SK-N-MC (cell line): ENCODE measurements around the gene EFNA3.

Experiments used
- DNase-seq: peaks from one replicate; pipeline ENCODE4 v3.0.0-alpha.2; 2011; ENCODE audit warnings: low read depth, low spot score
- H3K27ac ChIP-seq: fragments of 200-600 bp; sonication (generic); 2 replicates; pipeline ENCODE4 v1.5.1; 2016; ENCODE audit warnings: mixed run types
- H3K36me3 ChIP-seq: fragments of 200-600 bp; sonication (generic); 2 replicates; pipeline ENCODE4 v1.6.1; 2017; ENCODE audit warnings: antibody characterized with exemption, low read length, mixed read lengths; ENCODE audit not compliant: insufficient read depth
- H3K4me3 ChIP-seq: fragments of 200-600 bp; sonication (generic); 2 replicates; pipeline ENCODE4 v1.5.1; 2016
- H3K9ac ChIP-seq: fragments of 200-600 bp; sonication (generic); 2 replicates; pipeline ENCODE4 v1.8.0; 2017; ENCODE audit warnings: mixed run types, mixed read lengths; ENCODE audit not compliant: insufficient read length
- H3K9me3 ChIP-seq: fragments of 200-600 bp; sonication (generic); 2 replicates; pipeline ENCODE4 v1.6.1; 2017; ENCODE audit warnings: low read depth, mild to moderate bottlenecking, antibody characterized with exemption, low read length, moderate library complexity, mixed read lengths
- EZH2 ChIP-seq: fragments of 200-600 bp; sonication (generic); IDR thresholded peaks from one replicate; pipeline ENCODE4 v1.6.1; 2017; ENCODE audit warnings: antibody characterized with exemption
- FOXP2 ChIP-seq: optimal IDR thresholded peaks from 2 replicates; pipeline ENCODE3; 2011; ENCODE audit warnings: mild to moderate bottlenecking, moderate library complexity; ENCODE audit not compliant: insufficient read depth; ENCODE audit errors: extremely low read length, control extremely low read depth
- POLR2AphosphoS5 ChIP-seq: IDR thresholded peaks from 2 replicates; pipeline ENCODE4 v1.6.1; 2012; ENCODE audit warnings: mild to moderate bottlenecking, low read depth, low read length, borderline replicate concordance

Gene EFNA3

GRCh38 chr1:155052439-155053395 is 25.9 kb upstream of the EFNA3 start:
- no peaks in the 10 kb centered on the region for H3K36me3 ChIP-seq
- no peaks in the 10 kb centered on the region for H3K9me3 ChIP-seq
- no peak for DNase-seq
- H3K4me3 ChIP-seq: peak overlapping the region; percentile 97
- no peak overlapping the region for H3K27ac ChIP-seq
- peak overlapping the region; percentile 75 for H3K9ac ChIP-seq
- TF ChIP-seq EZH2 (no peak), FOXP2 (no peak), POLR2AphosphoS5 (no peak)

- TF ChIP-seq FOXP2 (no peak), POLR2AphosphoS5 (no peak), EZH2 (no peak)
- DNase-seq: no peak
- no peak overlapping the region for H3K4me3 ChIP-seq
- H3K36me3 ChIP-seq: no peaks in the 10 kb centered on the region
- H3K9ac ChIP-seq: no peak overlapping the region
- H3K27ac ChIP-seq: no peak overlapping the region
- no peaks in the 10 kb centered on the region for H3K9me3 ChIP-seq
Measured at GRCh38 chr1:155053531-155054105, 25.0 kb upstream of the EFNA3 start.

- no peak for DNase-seq
- H3K9ac ChIP-seq: no peak overlapping the region
- TF ChIP-seq POLR2AphosphoS5 (no peak), FOXP2 (no peak), EZH2 (no peak)
- H3K36me3 ChIP-seq: no peaks in the 10 kb centered on the region
- H3K9me3 ChIP-seq: no peaks in the 10 kb centered on the region
- no peak overlapping the region for H3K27ac ChIP-seq
- H3K4me3 ChIP-seq: no peak overlapping the region
Measured at GRCh38 chr1:155057104-155057503, 21.5 kb upstream of the EFNA3 start.

- Histone ChIP-seq H3K4me3 (no peak overlapping the region), H3K36me3 (no peaks in the 10 kb centered on the region), H3K9me3 (no peaks in the 10 kb centered on the region), H3K9ac (no peak overlapping the region), H3K27ac (no peak overlapping the region)
- DNase-seq: no peak
- TF ChIP-seq EZH2 (no peak), FOXP2 (no peak), POLR2AphosphoS5 (no peak)
Measured at GRCh38 chr1:155057788-155058211, 20.8 kb upstream of the EFNA3 start.

GRCh38 chr1:155060736-155061135 is 17.9 kb upstream of the EFNA3 start:
- no peak overlapping the region for H3K27ac ChIP-seq
- DNase-seq: no peak
- no peaks in the 10 kb centered on the region for H3K36me3 ChIP-seq
- H3K4me3 ChIP-seq: no peak overlapping the region
- no peak overlapping the region for H3K9ac ChIP-seq
- H3K9me3 ChIP-seq: no peaks in the 10 kb centered on the region
- no peak for TF ChIP-seq FOXP2
- TF ChIP-seq EZH2: no peak
- TF ChIP-seq POLR2AphosphoS5: no peak

GRCh38 chr1:155061381-155062150 is 17.1 kb upstream of the EFNA3 start:
- Histone ChIP-seq H3K4me3 (no peak overlapping the region), H3K27ac (no peak overlapping the region)

GRCh38 chr1:155062151-155062686 is 16.4 kb upstream of the EFNA3 start:
- TF ChIP-seq EZH2 (no peak), FOXP2 (no peak), POLR2AphosphoS5 (no peak)
- Histone ChIP-seq H3K36me3 (peaks cover 11% of the 10 kb centered on the region; the same call in 1 of the 2 replicates), H3K27ac (no peak overlapping the region), H3K9me3 (no peaks in the 10 kb centered on the region), H3K9ac (no peak overlapping the region), H3K4me3 (peak overlapping the region; percentile 95)
- no peak for DNase-seq

More at GRCh38 chr1:155061381-155062150, 17.1 kb upstream of the EFNA3 start:
- Histone ChIP-seq H3K9ac (no peak overlapping the region), H3K9me3 (no peaks in the 10 kb centered on the region), H3K36me3 (peaks cover 4% of the 10 kb centered on the region; the same call in 1 of the 2 replicates)
- no peak for DNase-seq
- TF ChIP-seq POLR2AphosphoS5: no peak
- TF ChIP-seq FOXP2: peak; percentile 86
